PC-3 (cell line): ENCODE measurements around the gene WNK2.

Experiments
- EZH2phosphoT487 ChIP-seq: fragments of 300-600 bp; sonication (generic); IDR thresholded peaks from 2 replicates; pipeline ENCODE4 v1.6.1; 2018; ENCODE audit warnings: mild to moderate bottlenecking, antibody characterized with exemption, low read length, borderline replicate concordance
- TF ChIP-seq, protein P1 (sequence below): fragments of 300-600 bp; sonication (generic); conservative IDR thresholded peaks from 2 replicates; pipeline ENCODE4 v1.5.1; 2017; ENCODE audit warnings: antibody characterized with exemption, low read depth, mild to moderate bottlenecking, low read length

DNA sequence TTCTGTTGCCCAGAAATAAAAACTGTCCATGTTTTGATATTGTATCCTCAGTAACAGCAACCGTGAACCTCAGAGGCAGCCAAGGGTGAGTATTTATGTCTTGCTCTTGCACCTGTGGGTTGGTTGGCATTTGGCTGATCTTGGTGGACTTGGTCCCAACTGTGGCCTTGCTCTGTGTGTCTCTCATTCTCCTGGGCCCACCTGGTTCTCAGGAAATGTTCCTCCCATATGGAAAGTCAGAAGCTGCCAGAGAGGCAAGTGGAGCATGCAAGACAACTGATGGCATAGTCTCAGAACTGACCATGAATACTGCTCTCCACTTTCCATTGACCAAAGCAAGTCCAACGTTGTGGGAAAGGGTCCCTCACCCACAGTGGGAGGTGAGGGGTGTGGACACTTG is 36.3 kb upstream of the WNK2 start:
- TF ChIP-seq, protein P1, sequence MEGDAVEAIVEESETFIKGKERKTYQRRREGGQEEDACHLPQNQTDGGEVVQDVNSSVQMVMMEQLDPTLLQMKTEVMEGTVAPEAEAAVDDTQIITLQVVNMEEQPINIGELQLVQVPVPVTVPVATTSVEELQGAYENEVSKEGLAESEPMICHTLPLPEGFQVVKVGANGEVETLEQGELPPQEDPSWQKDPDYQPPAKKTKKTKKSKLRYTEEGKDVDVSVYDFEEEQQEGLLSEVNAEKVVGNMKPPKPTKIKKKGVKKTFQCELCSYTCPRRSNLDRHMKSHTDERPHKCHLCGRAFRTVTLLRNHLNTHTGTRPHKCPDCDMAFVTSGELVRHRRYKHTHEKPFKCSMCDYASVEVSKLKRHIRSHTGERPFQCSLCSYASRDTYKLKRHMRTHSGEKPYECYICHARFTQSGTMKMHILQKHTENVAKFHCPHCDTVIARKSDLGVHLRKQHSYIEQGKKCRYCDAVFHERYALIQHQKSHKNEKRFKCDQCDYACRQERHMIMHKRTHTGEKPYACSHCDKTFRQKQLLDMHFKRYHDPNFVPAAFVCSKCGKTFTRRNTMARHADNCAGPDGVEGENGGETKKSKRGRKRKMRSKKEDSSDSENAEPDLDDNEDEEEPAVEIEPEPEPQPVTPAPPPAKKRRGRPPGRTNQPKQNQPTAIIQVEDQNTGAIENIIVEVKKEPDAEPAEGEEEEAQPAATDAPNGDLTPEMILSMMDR, result no peak
- no peak for TF ChIP-seq EZH2phosphoT487
